HEK293 (cell line): Measurements from ENCODE around the gene CNTN4.

Source experiments
- CTCF ChIA-PET: fragments of 350-600 bp; formaldehyde crosslinking; extraction: SDS; loops from one replicate; lab custom pipeline; 2021; ENCODE audit warnings: antibody characterized with exemption; lab: Yijun Ruan, JAX
- POLR2A ChIA-PET: fragments of 300-600 bp; formaldehyde crosslinking; extraction: SDS; loops from one replicate; lab custom pipeline; 2020; ENCODE audit warnings: antibody characterized with exemption, inconsistent platforms; lab: Yijun Ruan, JAX
- H3K27ac ChIP-seq: fragments of 200-500 bp; sonication (Bioruptor generic); 2 replicates; pipeline ENCODE4 v1.5.1; 2014; ENCODE audit warnings: low read depth, low read length, control low read depth, inconsistent platforms; ENCODE audit errors: extremely low read depth
- H3K36me3 ChIP-seq, 2 experiments: fragments of 200-500 bp in 1 of 2; sonication (Bioruptor generic) in 1 of 2; 1 replicate in 1 of 2; 2 replicates in 1 of 2; pipeline ENCODE4 v1.5.1; 2014 to 2017; ENCODE audit warnings: inconsistent platforms in 2 of 2, low read length in 2 of 2; ENCODE audit not compliant: control insufficient read depth in 2 of 2, insufficient read depth in 1 of 2
- H3K4me1 ChIP-seq: fragments of 200-500 bp; sonication (Bioruptor generic); 2 replicates; pipeline ENCODE4 v1.5.1; 2014; ENCODE audit warnings: mild to moderate bottlenecking, low read length, inconsistent platforms; ENCODE audit not compliant: control insufficient read depth, insufficient read depth
- H3K4me3 ChIP-seq: 2 replicates; pipeline ENCODE4 v1.5.1; 2011; ENCODE audit warnings: low read depth, mild to moderate bottlenecking, control low read depth, low read length, moderate library complexity
- H3K9me3 ChIP-seq: fragments of 200-500 bp; sonication (Bioruptor generic); 2 replicates; pipeline ENCODE4 v1.5.1; 2014; ENCODE audit warnings: low read depth, low read length, inconsistent platforms; ENCODE audit not compliant: control insufficient read depth, insufficient read depth
- GLIS1 ChIP-seq: fragments of 450-650 bp; formaldehyde crosslinking; IDR thresholded peaks from 2 replicates; pipeline ENCODE4 v1.5.1; 2016; ENCODE audit warnings: missing biosample characterization, missing genetic modification characterization
- HOXA7 ChIP-seq: sonication (generic); formaldehyde crosslinking; IDR thresholded peaks from 2 replicates; pipeline ENCODE4 v1.8.1; 2022; ENCODE audit warnings: missing genetic modification reagents, borderline replicate concordance
- PRDM6 ChIP-seq: fragments of 450-650 bp; formaldehyde crosslinking; IDR thresholded peaks from 2 replicates; pipeline ENCODE4 v1.5.1; 2017; ENCODE audit warnings: missing biosample characterization, missing genetic modification characterization
- SCRT2 ChIP-seq: fragments of 450-650 bp; formaldehyde crosslinking; IDR thresholded peaks from 2 replicates; pipeline ENCODE4 v1.5.1; 2016; ENCODE audit warnings: missing biosample characterization, missing genetic modification characterization
- SP3 ChIP-seq: fragments of 450-650 bp; formaldehyde crosslinking; IDR thresholded peaks from 2 replicates; pipeline ENCODE4 v1.5.1; 2016; ENCODE audit warnings: missing biosample characterization, missing genetic modification characterization
- TRIM28 ChIP-seq: IDR thresholded peaks from 2 replicates; pipeline ENCODE4 v1.6.1; 2011; ENCODE audit warnings: low read length, control low read depth, borderline replicate concordance
- YY2 ChIP-seq: fragments of 450-650 bp; formaldehyde crosslinking; IDR thresholded peaks from 2 replicates; pipeline ENCODE4 v1.5.1; 2016; ENCODE audit warnings: missing biosample characterization, missing genetic modification characterization
- ZBTB20 ChIP-seq: fragments of 450-650 bp; formaldehyde crosslinking; IDR thresholded peaks from 2 replicates; pipeline ENCODE4 v1.5.1; 2016; ENCODE audit warnings: missing biosample characterization, missing genetic modification characterization
- ZFHX2 ChIP-seq: fragments of 450-650 bp; formaldehyde crosslinking; conservative IDR thresholded peaks from 2 replicates; pipeline ENCODE4 v1.5.1; 2016; ENCODE audit warnings: missing biosample characterization, missing genetic modification characterization
- ZNF19 ChIP-seq: fragments of 450-650 bp; formaldehyde crosslinking; IDR thresholded peaks from 2 replicates; pipeline ENCODE4; 2016; ENCODE audit warnings: missing biosample characterization, missing genetic modification characterization, low read depth
- ZNF2 ChIP-seq: fragments of 450-650 bp; formaldehyde crosslinking; IDR thresholded peaks from 2 replicates; pipeline ENCODE4 v1.5.1; 2016; ENCODE audit warnings: missing biosample characterization, missing genetic modification characterization
- ZNF23 ChIP-seq: fragments of 450-650 bp; formaldehyde crosslinking; IDR thresholded peaks from 2 replicates; pipeline ENCODE4 v1.5.1; 2016; ENCODE audit warnings: missing biosample characterization, missing genetic modification characterization, borderline replicate concordance
- ZNF341 ChIP-seq: fragments of 450-650 bp; formaldehyde crosslinking; IDR thresholded peaks from 2 replicates; pipeline ENCODE4; 2016; ENCODE audit warnings: low read depth, missing biosample characterization, missing genetic modification characterization
- ZNF37A ChIP-seq: fragments of 450-650 bp; IDR thresholded peaks from 2 replicates; pipeline ENCODE4 v1.5.1; 2018; ENCODE audit warnings: missing biosample characterization, missing genetic modification characterization
- ZNF404 ChIP-seq: fragments of 450-650 bp; formaldehyde crosslinking; IDR thresholded peaks from 2 replicates; pipeline ENCODE4 v1.5.1; 2017; ENCODE audit warnings: missing biosample characterization, missing genetic modification characterization
- ZNF426 ChIP-seq: fragments of 450-650 bp; formaldehyde crosslinking; IDR thresholded peaks from 2 replicates; pipeline ENCODE4 v1.5.1; 2017; ENCODE audit warnings: missing biosample characterization, missing genetic modification characterization, mild to moderate bottlenecking, inconsistent platforms, moderate library complexity
- ZNF473 ChIP-seq: fragments of 450-650 bp; formaldehyde crosslinking; IDR thresholded peaks from 2 replicates; pipeline ENCODE4 v1.5.1; 2017; ENCODE audit warnings: missing biosample characterization, missing genetic modification characterization
- ZNF48 ChIP-seq: fragments of 450-650 bp; formaldehyde crosslinking; IDR thresholded peaks from 2 replicates; pipeline ENCODE4 v1.5.1; 2016; ENCODE audit warnings: missing biosample characterization, missing genetic modification characterization
- ZNF501 ChIP-seq: fragments of 450-650 bp; formaldehyde crosslinking; IDR thresholded peaks from 2 replicates; pipeline ENCODE4 v1.5.1; 2016; ENCODE audit warnings: missing biosample characterization, missing genetic modification characterization
- ZNF530 ChIP-seq: fragments of 450-650 bp; formaldehyde crosslinking; IDR thresholded peaks from 2 replicates; pipeline ENCODE4 v1.5.1; 2016; ENCODE audit warnings: low read depth, missing biosample characterization, missing genetic modification characterization
- ZNF561 ChIP-seq: fragments of 450-650 bp; IDR thresholded peaks from 2 replicates; pipeline ENCODE4 v1.5.1; 2018; ENCODE audit warnings: missing biosample characterization, missing genetic modification characterization, borderline replicate concordance
- ZNF776 ChIP-seq: fragments of 450-650 bp; formaldehyde crosslinking; IDR thresholded peaks from 2 replicates; pipeline ENCODE4 v1.5.0; 2017; ENCODE audit warnings: missing biosample characterization, missing genetic modification characterization, borderline replicate concordance
- ZNF785 ChIP-seq: fragments of 450-650 bp; formaldehyde crosslinking; IDR thresholded peaks from 2 replicates; pipeline ENCODE4 v1.5.1; 2016; ENCODE audit warnings: missing biosample characterization, missing genetic modification characterization
- ZNF830 ChIP-seq: fragments of 450-650 bp; IDR thresholded peaks from 2 replicates; pipeline ENCODE4 v1.5.0; 2018; ENCODE audit warnings: missing biosample characterization, missing genetic modification characterization, low read depth, mild to moderate bottlenecking, moderate library complexity
- ZNF843 ChIP-seq: fragments of 450-650 bp; formaldehyde crosslinking; IDR thresholded peaks from 2 replicates; pipeline ENCODE4 v1.5.1; 2016; ENCODE audit warnings: missing biosample characterization, missing genetic modification characterization
- ZSCAN23 ChIP-seq: fragments of 450-650 bp; formaldehyde crosslinking; IDR thresholded peaks from 2 replicates; pipeline ENCODE4 v1.5.1; 2016; ENCODE audit warnings: missing biosample characterization, missing genetic modification characterization
- ZSCAN30 ChIP-seq: fragments of 450-650 bp; IDR thresholded peaks from 2 replicates; pipeline ENCODE4 v1.5.1; 2018; ENCODE audit warnings: missing biosample characterization, mild to moderate bottlenecking, missing genetic modification characterization, moderate library complexity
- TF ChIP-seq, protein P1 (sequence below): fragments of 450-650 bp; formaldehyde crosslinking; IDR thresholded peaks from 2 replicates; pipeline ENCODE4 v1.5.1; 2016; ENCODE audit warnings: missing biosample characterization, missing genetic modification characterization
- TF ChIP-seq, protein P2 (sequence below): fragments of 450-650 bp; formaldehyde crosslinking; IDR thresholded peaks from 2 replicates; pipeline ENCODE4 v1.5.1; 2016; ENCODE audit warnings: missing biosample characterization, missing genetic modification characterization
- TF ChIP-seq, protein P3 (sequence below): fragments of 450-650 bp; formaldehyde crosslinking; optimal IDR thresholded peaks from 2 replicates; pipeline ENCODE3; 2016; ENCODE audit warnings: missing biosample characterization, mild to moderate bottlenecking, missing genetic modification characterization
- TF ChIP-seq, protein P4 (sequence below): fragments of 450-650 bp; formaldehyde crosslinking; IDR thresholded peaks from 2 replicates; pipeline ENCODE4 v1.5.1; 2016; ENCODE audit warnings: missing biosample characterization, missing genetic modification characterization

The CNTN4 gene

DNA sequence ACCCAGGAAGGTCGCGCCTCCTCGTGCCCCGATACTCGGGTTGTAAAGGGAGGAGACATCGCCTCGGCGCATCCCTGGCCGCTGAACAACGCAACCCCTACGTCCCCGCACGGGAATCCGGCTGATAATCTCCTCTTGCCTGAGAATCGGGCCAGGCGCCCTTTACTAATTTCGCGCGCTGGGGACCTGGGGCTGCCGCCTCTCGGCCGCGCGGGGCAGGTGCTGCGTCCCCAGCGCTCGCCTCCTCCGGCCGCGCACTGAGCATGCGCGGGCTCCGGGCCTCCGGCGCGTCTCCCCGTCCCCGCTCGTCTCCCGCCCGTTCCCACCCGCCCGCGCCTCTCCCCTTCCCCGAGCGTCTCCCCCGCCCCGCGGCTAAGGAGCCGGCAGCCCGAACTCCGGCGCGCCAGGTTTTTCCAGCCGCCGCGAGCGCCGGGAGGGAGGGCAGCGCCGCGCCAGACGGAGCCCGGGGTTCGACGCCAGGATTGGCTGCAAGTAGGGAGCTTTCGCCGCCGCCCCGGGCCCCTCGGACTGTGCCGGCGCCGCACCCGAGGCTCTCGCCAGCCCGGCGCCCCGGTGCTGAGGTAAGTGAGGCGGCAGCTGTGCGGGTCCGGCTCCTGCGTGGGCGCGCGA, at the start of gene CNTN4:
TSS of gene CNTN4 (plus strand) at position 469 of the 630 bp plus-strand sequence.
- H3K36me3 ChIP-seq, result no peaks in the 10 kb centered on the region
- H3K9me3 ChIP-seq, result no peaks in the 10 kb centered on the region
- CTCF ChIA-PET, result no interaction called here
- peak within 1 kb of the TSS; percentile 89 for H3K27ac ChIP-seq
- POLR2A ChIA-PET, result interaction anchor here (0.6 to 1.0 kb wide), 2 partner anchors 17 to 583 kb away, joined by 3 read pairs; no protein-coding TSS in a partner anchor
- peak within 1 kb of the TSS; percentile 67 for H3K4me3 ChIP-seq
- H3K4me1 ChIP-seq, result peaks cover 2% of the 10 kb centered on the region; the same call in 1 of the 2 replicates
- TF ChIP-seq, protein P1, sequence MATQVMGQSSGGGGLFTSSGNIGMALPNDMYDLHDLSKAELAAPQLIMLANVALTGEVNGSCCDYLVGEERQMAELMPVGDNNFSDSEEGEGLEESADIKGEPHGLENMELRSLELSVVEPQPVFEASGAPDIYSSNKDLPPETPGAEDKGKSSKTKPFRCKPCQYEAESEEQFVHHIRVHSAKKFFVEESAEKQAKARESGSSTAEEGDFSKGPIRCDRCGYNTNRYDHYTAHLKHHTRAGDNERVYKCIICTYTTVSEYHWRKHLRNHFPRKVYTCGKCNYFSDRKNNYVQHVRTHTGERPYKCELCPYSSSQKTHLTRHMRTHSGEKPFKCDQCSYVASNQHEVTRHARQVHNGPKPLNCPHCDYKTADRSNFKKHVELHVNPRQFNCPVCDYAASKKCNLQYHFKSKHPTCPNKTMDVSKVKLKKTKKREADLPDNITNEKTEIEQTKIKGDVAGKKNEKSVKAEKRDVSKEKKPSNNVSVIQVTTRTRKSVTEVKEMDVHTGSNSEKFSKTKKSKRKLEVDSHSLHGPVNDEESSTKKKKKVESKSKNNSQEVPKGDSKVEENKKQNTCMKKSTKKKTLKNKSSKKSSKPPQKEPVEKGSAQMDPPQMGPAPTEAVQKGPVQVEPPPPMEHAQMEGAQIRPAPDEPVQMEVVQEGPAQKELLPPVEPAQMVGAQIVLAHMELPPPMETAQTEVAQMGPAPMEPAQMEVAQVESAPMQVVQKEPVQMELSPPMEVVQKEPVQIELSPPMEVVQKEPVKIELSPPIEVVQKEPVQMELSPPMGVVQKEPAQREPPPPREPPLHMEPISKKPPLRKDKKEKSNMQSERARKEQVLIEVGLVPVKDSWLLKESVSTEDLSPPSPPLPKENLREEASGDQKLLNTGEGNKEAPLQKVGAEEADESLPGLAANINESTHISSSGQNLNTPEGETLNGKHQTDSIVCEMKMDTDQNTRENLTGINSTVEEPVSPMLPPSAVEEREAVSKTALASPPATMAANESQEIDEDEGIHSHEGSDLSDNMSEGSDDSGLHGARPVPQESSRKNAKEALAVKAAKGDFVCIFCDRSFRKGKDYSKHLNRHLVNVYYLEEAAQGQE, result no peak
- TF ChIP-seq YY2 (tag by site-specific recombination) (no peak), ZNF404 (no peak), SP3 (no peak), ZNF2 (no peak), ZNF341 (no peak), HOXA7 (CRISPR knock-in tag) (no peak), ZNF530 (tag by site-specific recombination) (no peak), PRDM6 (tag by site-specific recombination) (no peak), ZNF501 (tag by site-specific recombination) (no peak), ZNF830 (tag by site-specific recombination) (no peak), ZNF426 (tag by site-specific recombination) (no peak), ZNF48 (tag by site-specific recombination) (no peak), ZNF37A (tag by site-specific recombination) (no peak), ZSCAN23 (tag by site-specific recombination) (no peak), ZBTB20 (peak; percentile 66), GLIS1 (peak; percentile 10; the same call in 1 of the 2 replicates), ZNF23 (no peak), SCRT2 (tag by site-specific recombination) (no peak), ZNF843 (tag by site-specific recombination) (no peak), ZNF776 (no peak), ZFHX2 (no peak), ZNF785 (tag by site-specific recombination) (no peak), ZNF19 (tag by site-specific recombination) (no peak), TRIM28 (no peak), ZNF473 (tag by site-specific recombination) (no peak), ZSCAN30 (peak; percentile 24; the same call in 1 of the 2 replicates), ZNF561 (tag by site-specific recombination) (0 out of 2 replicates have a peak, but pooled peaks have one; percentile 34)
- TF ChIP-seq, protein P2, sequence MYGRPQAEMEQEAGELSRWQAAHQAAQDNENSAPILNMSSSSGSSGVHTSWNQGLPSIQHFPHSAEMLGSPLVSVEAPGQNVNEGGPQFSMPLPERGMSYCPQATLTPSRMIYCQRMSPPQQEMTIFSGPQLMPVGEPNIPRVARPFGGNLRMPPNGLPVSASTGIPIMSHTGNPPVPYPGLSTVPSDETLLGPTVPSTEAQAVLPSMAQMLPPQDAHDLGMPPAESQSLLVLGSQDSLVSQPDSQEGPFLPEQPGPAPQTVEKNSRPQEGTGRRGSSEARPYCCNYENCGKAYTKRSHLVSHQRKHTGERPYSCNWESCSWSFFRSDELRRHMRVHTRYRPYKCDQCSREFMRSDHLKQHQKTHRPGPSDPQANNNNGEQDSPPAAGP, result no peak
- TF ChIP-seq, protein P3, sequence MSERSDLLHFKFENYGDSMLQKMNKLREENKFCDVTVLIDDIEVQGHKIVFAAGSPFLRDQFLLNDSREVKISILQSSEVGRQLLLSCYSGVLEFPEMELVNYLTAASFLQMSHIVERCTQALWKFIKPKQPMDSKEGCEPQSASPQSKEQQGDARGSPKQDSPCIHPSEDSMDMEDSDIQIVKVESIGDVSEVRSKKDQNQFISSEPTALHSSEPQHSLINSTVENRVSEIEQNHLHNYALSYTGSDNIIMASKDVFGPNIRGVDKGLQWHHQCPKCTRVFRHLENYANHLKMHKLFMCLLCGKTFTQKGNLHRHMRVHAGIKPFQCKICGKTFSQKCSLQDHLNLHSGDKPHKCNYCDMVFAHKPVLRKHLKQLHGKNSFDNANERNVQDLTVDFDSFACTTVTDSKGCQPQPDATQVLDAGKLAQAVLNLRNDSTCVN (tag by site-specific recombination), result peak; percentile 58
- TF ChIP-seq, protein P4, sequence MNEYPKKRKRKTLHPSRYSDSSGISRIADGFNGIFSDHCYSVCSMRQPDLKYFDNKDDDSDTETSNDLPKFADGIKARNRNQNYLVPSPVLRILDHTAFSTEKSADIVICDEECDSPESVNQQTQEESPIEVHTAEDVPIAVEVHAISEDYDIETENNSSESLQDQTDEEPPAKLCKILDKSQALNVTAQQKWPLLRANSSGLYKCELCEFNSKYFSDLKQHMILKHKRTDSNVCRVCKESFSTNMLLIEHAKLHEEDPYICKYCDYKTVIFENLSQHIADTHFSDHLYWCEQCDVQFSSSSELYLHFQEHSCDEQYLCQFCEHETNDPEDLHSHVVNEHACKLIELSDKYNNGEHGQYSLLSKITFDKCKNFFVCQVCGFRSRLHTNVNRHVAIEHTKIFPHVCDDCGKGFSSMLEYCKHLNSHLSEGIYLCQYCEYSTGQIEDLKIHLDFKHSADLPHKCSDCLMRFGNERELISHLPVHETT (tag by site-specific recombination), result no peak
